Prostate gland (tissue), 2 donors: Measurements from ENCODE around the gene JAKMIP2.

Experiments used
- POLR2A ChIP-seq: fragments of 450-650 bp; IDR thresholded peaks from one replicate; pipeline ENCODE4 v1.6.1; 2016; ENCODE audit warnings: antibody characterized with exemption, mild to moderate bottlenecking
- POLR2AphosphoS5 ChIP-seq: sonication (generic); formaldehyde crosslinking; IDR thresholded peaks from one replicate; pipeline ENCODE4 v1.6.1; 2017; ENCODE audit warnings: antibody characterized with exemption
- TF ChIP-seq, protein P1 (sequence below), 4 experiments: fragments of 200-600 bp in 2 of 4; fragments of 450-650 bp in 2 of 4; sonication (generic) in 2 of 4; IDR thresholded peaks; 1 replicate in 3 of 4; 2 replicates in 1 of 4; pipeline ENCODE4 v1.5.1; 2016 to 2019; ENCODE audit warnings: antibody characterized with exemption in 4 of 4, mild to moderate bottlenecking in 2 of 4, moderate library complexity in 2 of 4

DNA sequence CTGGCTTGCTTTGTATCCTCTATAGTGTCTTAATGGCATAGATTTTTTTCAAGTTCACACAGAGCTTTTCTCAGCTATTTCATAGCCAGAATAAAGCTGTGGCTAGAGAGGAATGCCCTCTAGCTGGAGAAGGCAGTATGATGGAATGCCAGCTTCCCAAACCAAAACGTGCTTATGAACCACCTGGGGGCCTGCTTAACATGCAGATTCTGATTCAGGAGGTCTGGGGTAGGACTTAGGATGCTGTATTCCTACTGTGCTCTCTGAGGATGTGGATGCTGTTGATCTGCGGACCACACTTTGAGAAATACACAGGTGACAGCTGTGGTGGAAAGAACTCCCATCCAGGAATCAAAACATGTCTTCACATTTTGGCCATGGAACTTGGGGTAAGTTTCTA, 222.8 kb downstream of the JAKMIP2 start:
- TF ChIP-seq POLR2AphosphoS5 (no peak), POLR2A (no peak)
- TF ChIP-seq, protein P1, sequence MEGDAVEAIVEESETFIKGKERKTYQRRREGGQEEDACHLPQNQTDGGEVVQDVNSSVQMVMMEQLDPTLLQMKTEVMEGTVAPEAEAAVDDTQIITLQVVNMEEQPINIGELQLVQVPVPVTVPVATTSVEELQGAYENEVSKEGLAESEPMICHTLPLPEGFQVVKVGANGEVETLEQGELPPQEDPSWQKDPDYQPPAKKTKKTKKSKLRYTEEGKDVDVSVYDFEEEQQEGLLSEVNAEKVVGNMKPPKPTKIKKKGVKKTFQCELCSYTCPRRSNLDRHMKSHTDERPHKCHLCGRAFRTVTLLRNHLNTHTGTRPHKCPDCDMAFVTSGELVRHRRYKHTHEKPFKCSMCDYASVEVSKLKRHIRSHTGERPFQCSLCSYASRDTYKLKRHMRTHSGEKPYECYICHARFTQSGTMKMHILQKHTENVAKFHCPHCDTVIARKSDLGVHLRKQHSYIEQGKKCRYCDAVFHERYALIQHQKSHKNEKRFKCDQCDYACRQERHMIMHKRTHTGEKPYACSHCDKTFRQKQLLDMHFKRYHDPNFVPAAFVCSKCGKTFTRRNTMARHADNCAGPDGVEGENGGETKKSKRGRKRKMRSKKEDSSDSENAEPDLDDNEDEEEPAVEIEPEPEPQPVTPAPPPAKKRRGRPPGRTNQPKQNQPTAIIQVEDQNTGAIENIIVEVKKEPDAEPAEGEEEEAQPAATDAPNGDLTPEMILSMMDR (IDR thresholded peaks at IDR 0.05): peak in 1 of 4 experiments; percentile 22
